ENCODE data around the gene ABHD14A. TPM values are rescaled to one million over a fixed set of nuclear protein-coding genes. Genes with fewer than 3 reads are reported as not detected.

The ABHD14A gene
- total RNA-seq, 1 donor from 2014 or later = 12.2 TPM

DNA sequence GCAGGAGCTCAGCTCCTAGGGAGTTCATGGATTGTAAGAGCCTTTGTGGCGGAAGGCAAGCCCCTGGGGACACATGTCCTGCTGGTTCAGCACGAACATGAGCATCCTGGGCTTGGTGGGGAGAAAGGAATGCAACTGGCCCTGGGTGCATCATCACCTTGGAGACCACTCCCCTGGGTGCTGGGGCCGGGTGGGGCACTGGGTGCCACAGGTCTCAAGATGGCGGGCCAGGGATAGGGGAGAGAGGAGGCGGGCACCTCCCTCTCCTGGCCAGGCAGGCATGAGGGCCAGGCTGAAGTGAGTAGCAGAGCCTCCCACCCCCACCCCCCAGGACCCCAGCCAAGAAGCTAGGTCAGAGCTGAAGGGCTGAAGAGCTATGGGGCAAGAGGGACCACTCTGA, 8.4 kb upstream of the ABHD14A start:
- TF ChIP-seq, protein P1, sequence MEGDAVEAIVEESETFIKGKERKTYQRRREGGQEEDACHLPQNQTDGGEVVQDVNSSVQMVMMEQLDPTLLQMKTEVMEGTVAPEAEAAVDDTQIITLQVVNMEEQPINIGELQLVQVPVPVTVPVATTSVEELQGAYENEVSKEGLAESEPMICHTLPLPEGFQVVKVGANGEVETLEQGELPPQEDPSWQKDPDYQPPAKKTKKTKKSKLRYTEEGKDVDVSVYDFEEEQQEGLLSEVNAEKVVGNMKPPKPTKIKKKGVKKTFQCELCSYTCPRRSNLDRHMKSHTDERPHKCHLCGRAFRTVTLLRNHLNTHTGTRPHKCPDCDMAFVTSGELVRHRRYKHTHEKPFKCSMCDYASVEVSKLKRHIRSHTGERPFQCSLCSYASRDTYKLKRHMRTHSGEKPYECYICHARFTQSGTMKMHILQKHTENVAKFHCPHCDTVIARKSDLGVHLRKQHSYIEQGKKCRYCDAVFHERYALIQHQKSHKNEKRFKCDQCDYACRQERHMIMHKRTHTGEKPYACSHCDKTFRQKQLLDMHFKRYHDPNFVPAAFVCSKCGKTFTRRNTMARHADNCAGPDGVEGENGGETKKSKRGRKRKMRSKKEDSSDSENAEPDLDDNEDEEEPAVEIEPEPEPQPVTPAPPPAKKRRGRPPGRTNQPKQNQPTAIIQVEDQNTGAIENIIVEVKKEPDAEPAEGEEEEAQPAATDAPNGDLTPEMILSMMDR (IDR thresholded peaks at IDR 0.05) = no peak
- no peaks in the 10 kb centered on the region for H3K27me3 Mint-ChIP-seq (ENCODE audit: unreplicated experiment)

DNA sequence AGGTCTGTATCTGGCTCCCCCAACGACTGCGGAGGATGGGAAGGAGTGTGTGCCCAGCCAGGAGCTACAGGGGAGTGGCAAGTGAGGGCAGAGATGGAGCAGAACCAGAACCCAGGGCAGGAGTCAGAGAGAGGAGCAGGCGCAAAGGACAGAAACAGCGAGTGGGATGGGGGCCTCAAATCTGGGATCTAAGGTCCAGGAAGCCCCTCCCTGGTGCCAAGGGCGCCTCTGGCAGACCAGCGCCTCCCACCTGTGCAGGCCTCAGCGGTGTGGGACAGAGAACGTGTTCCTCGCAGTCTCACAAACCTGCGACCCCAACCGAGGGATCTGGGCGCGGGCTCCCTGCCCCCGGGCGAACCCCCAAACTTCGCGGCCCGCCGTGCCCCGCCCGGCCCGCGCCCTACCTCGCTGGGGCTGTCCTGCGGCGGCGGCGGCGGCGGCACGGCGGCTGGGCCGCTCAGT, 7.9 kb upstream of the ABHD14A start:
- Mint-ChIP-seq H3K36me3 (ENCODE audit: unreplicated experiment) (no peaks in the 10 kb centered on the region), H3K4me1 (ENCODE audit: unreplicated experiment) (peaks cover 30% of the 10 kb centered on the region), H3K27ac (ENCODE audit: unreplicated experiment) (peak overlapping the region; percentile 63), H3K9me3 (ENCODE audit: unreplicated experiment) (no peaks in the 10 kb centered on the region), H3K27me3 (ENCODE audit: unreplicated experiment) (no peaks in the 10 kb centered on the region), H3K4me3 (ENCODE audit: unreplicated experiment) (peak overlapping the region; percentile 78)
- TF ChIP-seq, protein P1 (IDR thresholded peaks at IDR 0.05) = no peak
- DNase-seq (ENCODE audit: extremely low spot score, unreplicated experiment) = no peak

More for the DNA sequence above, 8.4 kb upstream of the ABHD14A start:
- Mint-ChIP-seq H3K27ac (ENCODE audit: unreplicated experiment) (peak overlapping the region; percentile 63), H3K36me3 (ENCODE audit: unreplicated experiment) (no peaks in the 10 kb centered on the region), H3K9me3 (ENCODE audit: unreplicated experiment) (no peaks in the 10 kb centered on the region), H3K4me3 (ENCODE audit: unreplicated experiment) (peak overlapping the region; percentile 78), H3K4me1 (ENCODE audit: unreplicated experiment) (peaks cover 30% of the 10 kb centered on the region)
- DNase-seq (ENCODE audit: extremely low spot score, unreplicated experiment) = no peak

DNA sequence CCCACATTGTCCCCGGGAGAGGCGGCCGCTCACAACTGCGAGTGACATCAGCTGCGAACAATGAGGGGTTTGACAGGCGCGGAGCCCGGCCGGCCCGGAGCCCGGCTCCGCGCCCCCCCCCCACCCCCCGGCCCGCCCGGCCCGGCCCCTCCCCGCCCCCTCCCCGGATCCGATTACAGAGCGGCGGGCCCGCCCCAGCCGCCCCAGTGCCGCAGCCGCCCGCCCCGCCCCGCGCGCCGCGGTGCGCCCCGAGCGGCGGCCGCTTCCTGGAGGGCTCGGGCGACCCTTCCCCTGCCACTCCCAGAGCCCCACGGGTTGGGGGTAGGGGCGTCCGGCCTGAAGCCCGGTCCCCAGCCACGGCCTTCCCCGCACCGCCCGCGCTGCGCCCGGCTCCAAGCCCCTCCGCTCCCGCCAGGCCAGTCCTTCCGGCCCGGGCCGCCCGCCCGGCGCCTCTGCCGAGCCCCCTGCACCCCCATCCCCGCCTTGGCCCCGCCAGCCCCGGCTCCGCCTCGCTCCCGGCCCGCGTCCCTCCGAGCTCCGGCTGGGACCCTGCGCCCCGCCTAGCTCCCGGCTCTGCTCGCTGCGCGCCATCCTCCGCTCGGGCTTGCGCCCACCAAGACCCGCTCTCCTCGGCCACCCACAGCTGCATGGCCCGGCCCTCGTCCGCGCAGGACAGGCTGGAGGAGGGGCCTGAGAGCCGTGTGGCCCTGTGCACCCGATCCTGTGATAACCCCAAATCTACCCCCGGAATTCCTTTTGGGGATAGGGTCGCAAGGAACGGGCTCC, 7.3 kb upstream of the ABHD14A start, which contains the start of gene PCBP4:
PCBP4 (minus strand) TSS at position 71 of the 786 bp plus-strand sequence. CDS start 6,214 bp downstream, outside the sequence.
- Mint-ChIP-seq H3K27me3 (ENCODE audit: unreplicated experiment) (no peaks in the 10 kb centered on the region), H3K9me3 (ENCODE audit: unreplicated experiment) (no peaks in the 10 kb centered on the region), H3K4me1 (ENCODE audit: unreplicated experiment) (peaks cover 30% of the 10 kb centered on the region), H3K27ac (ENCODE audit: unreplicated experiment) (peak within 1 kb of the TSS; percentile 63), H3K4me3 (ENCODE audit: unreplicated experiment) (peak within 1 kb of the TSS; percentile 86), H3K36me3 (ENCODE audit: unreplicated experiment) (no peaks in the 10 kb centered on the region)
- TF ChIP-seq, protein P1 (IDR thresholded peaks at IDR 0.05) = no peak
- DNase-seq (ENCODE audit: extremely low spot score, unreplicated experiment) = no peak

DNA sequence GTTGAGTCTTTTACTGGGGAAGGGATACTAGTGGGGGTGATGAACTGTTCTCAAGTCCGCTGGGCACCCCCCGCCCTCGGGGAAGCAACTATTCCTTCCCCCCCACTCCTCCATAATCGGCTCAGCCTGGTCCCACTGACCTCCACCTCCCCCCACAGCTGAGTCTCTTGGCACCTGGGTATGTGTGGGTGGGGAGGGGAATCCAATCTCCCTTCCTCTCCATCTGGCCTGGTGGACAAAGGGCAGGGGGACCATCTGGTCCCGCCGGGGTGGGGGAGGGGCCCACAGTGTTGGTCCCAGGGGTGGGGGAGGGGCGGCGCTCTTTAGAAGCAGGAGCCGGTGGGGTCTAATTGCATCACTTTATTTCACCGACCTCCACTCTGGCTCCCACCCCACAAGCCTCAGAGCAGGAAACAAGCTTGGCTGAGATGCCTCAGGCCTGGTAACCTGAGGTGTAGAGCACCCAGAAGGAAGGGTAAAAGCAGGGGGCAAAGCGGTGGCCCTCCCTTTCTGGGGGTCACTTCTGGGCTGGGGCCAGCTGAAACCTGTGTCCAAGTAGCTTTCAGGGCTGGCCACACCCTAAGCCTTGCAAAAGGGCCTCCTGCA, 6.6 kb upstream of the ABHD14A start:
- Mint-ChIP-seq H3K36me3 (ENCODE audit: unreplicated experiment) (no peaks in the 10 kb centered on the region), H3K4me1 (ENCODE audit: unreplicated experiment) (peaks cover 30% of the 10 kb centered on the region), H3K4me3 (ENCODE audit: unreplicated experiment) (peak overlapping the region; percentile 86), H3K27me3 (ENCODE audit: unreplicated experiment) (no peaks in the 10 kb centered on the region), H3K27ac (ENCODE audit: unreplicated experiment) (no peak overlapping the region), H3K9me3 (ENCODE audit: unreplicated experiment) (no peaks in the 10 kb centered on the region)
- TF ChIP-seq, protein P1 (IDR thresholded peaks at IDR 0.05) = no peak
- DNase-seq (ENCODE audit: extremely low spot score, unreplicated experiment) = no peak

Measured in osteocyte (in vitro differentiated cells).